Stimulated activated CD8-positive, alpha-beta memory T cell treated with anti-CD3 and anti-CD28 coated beads, Interleukin-4, amount 100 ng/mL, for 48 hours (primary cell): ENCODE measurements around the gene FUT7.
A peak's percentile ranks its signal among the peaks of the same experiment; 100 is the strongest.

Experiments
- DNase-seq: peaks from one replicate; pipeline ENCODE4 v3.0.0-alpha.2; 2020

FUT7 gene

DNA sequence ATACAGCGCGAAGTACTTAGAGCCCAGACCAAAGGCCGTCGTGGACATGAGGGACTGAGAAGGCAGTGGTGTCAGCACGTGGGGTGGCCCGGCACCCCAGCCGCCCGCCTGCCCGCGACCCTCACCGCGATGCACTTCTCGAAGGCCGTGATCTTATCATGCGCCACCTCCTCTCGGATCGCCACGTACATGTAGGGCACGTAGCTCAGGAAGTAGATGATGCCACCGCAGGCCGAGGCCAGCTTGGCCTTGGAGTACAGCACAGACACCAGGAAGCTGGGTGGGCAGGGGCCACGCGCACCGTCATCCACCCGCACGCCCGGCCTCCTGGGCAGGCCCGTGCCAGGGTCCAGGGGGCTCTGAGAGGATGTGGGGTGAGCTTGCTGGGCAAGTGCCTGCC is 14.8 kb downstream of the FUT7 start:
- no peak for DNase-seq

DNA sequence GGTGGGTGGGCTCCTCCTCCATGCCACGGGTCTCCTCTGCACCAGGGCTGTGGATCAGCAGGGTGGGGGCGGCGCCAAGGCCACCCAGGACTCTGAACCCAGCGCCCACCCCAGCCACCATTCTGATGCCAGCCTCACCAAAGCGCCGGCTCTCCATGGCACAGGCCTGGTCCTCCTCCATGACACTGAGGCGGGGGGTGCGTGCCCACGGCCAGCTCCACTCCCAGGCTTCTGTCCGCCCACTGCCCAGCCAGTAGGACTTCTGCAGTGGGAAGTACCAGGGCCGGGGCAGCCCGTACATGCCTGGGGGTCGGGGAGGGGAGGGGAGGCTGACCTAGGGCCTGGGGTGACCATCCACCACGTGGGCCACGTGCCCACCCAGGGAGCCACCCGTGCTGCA is 15.5 kb downstream of the FUT7 start:
- no peak for DNase-seq

DNA sequence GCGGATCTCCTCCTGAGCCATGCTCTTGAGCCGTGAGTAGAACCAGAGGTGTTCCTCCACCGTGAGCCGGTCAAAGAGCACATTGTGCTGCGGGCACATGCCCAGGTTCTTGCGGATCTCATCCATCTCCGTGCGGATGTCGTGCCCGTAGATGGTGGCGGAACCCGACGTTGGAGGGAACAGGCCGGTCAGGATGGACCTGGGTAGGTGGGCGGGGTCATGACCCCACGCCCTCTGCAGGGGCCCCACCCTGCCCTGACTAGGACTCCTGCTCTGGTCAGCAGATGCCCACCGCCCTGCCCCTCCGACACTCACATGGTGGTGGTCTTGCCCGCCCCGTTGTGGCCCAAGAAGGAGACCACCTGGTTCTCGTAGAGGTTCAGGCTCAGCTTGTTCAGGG is 15.9 kb downstream of the FUT7 start:
- no peak for DNase-seq

DNA sequence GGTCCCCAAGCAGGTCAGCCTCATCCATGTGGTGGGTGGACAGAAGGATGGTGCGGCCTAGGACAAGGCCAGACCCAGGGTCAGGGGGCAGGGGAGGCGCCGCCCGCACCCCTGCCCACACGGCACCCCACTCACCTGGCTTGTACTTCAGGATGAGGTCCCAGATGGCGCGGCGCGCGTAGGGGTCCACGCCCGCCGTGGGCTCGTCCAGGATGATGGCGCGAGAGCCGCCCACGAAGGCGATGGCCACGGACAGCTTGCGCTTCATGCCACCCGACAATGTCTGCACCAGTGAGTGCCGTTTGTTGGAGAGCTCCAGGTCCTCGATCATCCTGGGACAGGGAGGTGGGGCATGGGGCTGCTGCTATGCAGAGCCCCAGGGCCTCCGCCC is 16.4 kb downstream of the FUT7 start:
- no peak for DNase-seq

DNA sequence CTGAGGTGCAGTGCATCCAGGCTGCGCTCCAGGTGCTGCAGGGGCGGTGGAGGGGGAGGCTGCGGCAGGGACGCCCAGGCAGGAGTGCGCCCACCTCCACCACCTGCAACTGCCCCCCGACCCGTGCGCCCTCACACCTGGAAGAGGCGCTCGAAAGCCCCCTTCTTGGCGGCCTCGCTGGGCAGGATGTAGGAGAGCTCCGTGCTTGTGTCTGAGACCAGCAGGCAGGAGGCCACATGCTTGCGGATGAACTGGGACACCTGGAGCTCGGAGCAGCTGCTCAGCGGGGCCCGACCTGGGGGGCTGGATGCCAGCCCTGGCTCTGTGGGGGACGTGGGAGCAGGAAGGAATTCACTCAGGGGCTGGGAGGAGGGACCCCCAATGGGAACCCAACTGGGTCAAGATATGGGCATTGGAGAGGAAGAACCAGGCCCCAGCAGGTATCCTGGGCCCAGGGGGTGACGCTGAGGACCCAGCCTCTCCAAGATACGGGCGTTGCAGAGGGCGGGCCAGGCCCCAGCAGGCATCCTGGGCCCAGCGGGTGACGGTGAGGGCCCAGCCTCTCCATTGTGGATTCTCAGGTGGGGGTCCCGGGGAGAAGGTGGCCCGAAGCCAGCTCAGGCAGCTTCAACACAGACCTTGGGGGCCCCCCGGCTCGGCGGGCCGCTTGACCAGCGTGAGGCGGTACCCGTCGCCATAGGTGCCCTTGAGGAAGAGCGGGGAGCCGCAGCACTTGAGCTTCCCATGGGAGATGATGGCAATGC is 16.9 kb downstream of the FUT7 start:
- DNase-seq: no peak

DNA sequence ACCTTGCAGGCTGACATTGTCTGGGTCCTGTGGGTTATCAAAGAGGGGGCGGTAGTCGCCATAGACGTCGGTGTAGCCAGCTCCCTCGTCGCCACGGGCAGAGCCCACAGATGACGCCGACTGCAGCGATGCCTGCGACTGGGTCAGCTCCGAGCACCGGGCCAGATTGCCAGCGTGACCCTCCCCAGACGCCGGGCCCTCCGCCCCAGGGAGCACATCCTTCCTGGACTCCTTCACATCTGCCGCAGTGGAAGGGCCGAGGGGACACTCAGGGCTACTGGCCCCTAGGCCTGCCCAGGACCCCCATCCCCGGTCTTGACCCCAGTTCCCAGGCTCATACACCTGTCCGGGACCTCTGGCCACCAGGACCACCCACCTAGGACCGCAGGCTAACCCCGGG is 17.7 kb downstream of the FUT7 start:
- DNase-seq: no peak

DNA sequence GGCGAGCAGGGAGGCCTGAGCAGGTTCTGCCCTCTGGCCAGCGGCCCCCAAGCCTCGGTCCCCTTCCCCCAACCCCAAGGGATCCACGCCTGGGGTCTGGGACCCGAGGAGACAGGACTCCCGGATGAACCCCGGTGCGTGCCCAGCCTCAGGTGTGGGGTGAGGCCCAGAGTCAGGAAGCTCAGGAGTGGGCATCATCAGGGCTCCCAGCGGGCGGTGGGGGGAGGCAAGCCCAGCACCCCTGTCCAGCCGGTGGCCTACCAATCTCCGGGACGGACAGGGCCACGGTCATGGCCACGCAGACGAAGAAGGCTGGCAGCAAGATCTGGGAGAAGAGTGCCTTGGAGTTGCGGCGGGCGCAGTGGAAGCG is 18.3 kb downstream of the FUT7 start:
- DNase-seq: no peak

DNA sequence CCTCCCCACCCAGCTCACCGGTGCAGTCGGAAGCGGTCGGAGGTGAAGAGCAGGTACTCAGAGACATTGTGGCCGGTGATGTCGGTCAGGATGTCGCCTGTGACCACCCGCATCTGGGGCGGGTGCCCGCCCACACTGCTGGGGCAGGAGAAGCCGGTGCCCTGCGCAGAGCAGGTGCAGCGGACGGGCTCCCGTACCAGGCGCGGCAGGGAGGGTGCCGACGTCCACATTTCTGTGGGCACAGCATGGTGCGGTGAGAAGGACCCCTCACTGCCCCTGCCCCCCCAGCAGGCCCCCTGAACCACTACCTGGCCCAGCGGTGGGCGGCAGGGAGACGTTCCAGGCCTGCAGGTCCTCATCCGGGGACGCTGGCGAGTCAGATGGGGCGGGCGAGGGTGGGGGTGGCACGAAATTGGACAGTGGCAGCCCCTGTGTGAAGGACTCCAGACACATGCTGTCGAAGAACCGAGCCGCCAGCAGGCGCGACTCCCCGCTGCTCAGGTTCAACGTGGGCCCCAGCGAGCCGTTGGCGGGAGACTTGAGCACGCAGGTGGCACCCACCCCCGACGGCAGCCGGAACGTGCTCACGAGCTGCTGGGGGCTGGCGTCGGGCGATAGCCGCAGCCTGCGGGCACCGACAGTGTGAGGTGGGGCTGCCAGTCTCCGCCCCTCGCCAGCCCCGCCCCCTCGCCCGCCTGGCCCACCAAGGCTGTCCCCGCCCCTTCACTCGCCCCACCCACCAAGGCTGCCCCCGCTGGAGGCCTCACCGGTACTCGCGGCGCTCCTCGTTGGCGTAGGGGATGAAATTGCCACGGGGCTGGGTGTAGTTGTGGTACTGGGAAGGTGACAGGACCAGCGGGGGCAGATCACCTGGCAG is 19.0 kb downstream of the FUT7 start:
- DNase-seq: no peak

DNA sequence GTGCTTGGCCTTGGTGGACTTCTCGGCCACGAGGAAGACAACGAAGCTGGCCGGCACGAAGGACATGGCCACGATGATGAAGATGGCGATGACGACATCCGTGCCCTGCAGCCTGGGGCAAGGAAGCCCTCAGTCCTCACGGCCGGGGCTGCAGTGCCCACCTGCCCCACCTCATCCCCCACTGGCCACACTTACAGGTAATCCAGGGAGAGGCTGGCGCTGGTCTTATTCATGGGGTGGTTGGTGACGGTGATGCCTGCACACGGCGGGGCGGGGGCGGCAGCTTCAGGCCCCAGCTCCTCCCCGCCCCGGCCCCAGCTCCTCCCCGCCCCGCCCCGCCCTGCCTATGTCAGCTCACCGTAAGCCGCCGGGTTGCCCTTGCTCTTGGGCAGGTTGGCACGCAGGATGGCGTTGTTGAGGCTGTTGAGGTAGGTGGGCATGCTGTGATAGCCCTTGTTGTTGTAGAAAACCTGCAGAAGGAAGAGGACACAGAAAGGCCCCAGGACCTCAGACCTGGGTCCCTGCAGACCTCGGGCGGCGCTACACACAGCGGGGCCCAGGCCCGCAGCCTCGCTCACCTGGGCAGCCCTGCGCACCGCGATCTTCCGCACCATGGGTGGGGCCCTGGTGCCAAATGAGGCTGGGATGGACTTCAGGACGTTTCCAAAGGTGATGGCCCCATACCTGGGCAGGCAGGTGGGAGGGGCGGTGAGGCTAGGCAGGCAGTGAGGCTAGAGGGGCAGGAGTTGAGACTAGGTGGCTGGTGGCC is 19.8 kb downstream of the FUT7 start:
- no peak for DNase-seq

DNA sequence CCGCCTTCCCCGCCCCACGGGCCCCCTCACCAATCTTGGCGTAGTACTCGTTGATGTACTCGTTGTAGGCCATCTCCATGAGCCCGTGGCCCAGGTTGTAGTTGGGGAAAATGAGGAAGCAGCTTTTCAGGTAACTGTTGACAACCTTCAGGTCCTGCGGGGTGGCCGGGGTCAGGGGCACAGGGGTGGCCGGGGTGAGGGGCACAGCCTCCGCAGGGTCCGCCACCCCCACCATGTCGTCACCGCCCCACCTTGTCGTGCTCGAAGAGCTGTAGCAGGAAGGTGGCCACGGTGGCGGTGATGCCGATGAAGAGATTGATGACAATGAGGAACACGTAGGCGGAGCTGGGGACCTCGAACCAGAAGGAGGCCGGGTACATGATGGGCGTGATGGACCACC is 20.7 kb downstream of the FUT7 start:
- DNase-seq: no peak

DNA sequence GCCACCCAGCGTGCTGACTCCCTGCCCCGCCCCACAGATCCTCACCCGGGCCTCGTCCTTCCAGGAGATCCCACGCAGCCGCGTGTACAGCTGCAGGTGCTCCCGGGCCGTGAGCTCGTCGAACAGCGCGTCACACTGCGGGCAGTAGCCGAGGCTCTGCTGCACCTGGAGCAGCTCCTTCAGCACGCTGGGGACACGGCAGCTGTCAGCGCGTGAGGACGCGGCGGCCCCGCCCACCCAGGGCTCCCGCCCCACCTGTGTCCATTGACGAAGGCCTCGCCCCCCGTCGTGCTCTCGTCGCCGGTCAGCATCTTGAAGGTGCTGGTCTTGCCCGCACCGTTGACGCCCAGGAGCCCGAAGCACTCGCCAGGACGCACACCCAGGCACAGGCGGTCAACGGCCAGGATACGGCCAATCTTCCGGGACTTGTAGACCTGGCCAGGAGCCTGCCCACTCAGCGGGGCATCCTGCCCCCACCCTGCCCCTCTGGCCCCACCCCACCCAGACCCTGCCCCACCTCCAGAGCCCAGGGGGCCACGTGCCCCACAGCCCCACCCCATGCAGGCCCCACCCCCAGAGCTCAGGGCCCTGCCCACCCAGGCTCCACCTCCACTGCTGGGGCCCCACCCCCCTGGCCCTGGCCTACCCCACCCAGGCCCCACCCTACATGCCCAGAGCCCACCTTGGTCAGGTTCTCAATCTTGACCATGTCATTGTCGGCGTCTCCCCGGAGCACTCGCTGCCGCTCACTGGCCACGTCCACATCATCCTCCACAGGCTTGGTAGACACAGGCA is 21.8 kb downstream of the FUT7 start:
- no peak for DNase-seq

DNA sequence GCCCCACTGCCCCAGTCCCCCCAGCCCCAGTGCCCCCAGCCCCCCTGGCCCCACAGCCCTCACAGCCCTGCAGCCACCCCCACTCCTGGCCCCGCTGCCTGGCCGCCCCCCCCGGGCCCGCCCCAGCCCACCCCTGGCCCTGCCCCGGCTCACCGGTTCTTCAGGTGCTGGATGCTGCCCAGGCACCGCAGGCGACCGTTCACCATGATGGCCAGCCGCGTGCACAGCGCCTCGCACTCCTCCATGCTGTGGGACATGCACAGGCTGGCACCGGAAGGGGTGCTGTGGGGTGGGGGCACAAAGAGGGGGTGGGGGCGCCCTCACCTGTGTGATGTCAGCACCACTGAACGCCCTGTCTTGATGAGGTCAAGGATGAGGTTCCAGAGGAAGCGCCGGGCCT is 22.7 kb downstream of the FUT7 start:
- no peak for DNase-seq

DNA sequence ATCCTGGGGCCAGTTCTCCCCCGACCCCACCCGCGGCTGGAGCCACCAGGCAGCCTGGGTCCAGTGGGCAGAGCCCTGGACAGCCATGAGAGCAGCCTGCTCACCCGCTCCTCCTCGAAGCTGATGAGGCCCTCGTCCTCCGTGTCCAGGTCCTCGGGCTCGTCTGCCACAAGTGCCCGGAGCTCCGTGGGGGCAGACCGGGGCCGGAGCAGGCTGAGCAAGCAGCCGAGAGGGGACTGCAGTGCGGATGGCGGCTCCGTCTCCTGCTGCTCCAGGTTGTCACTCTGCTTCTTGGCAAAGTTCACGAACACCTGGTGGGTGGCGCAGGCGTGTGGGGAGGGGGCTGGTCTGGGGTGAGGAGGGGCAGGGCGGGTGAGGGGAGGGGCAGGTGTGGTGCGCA is 23.6 kb downstream of the FUT7 start:
- no peak for DNase-seq

DNA sequence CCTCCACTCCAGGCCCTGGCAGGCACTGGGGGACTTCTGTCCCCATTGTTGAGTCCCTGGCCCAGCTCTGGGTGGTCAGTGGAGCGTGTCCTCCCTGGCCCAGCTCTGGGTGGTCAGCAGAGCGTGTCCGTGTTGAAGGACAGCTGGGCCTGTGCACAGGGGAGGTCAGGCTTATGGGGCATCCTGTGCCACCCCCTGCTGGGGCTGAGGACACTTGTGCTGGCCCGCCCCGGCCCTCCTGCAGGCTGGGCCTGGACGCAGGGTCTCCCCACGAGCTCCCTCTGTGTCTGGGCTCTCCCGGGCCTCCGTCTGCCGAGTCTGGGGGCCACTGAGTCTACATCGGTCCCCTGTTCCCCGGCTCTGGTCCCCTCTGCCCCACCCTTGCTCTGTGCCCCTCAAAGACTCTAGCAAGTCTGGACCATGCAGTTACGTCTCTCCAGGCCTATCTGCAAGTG is 24.0 kb downstream of the FUT7 start:
- DNase-seq: no peak

DNA sequence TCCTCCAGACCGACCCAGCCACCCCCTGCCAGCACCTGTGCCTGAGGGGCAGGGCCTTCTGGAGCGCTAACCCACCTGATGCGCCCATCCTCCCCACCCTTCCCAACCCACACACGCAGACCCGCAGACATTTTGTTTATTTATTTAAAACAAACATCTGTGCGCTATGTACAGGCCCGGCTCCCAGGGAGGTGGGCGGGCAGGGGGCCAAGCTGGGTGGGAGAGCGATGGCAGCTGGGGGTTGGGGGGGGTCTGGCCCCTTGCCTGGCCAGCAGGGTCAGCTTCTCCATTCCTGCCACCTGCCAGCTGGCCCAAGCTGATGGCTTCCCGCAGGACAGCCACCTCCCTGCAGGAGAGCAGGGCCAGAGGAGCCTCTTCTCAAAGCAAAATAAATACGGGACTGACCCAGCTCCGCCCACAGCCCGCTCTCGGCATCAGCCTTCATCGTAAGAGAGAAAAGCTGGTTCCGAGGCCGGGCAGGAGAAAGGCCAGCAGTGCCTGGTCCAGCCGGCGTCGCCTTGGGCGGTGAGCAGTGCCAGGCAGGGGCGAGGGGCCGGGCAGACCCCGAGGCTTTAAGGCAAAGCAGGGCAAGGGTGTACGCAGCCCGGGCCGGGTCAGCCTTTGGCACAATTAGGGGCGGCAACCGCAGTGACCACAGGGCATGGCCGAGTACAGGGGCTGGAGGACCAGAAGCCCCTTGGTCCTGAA is 24.6 kb downstream of the FUT7 start:
- no peak for DNase-seq

DNA sequence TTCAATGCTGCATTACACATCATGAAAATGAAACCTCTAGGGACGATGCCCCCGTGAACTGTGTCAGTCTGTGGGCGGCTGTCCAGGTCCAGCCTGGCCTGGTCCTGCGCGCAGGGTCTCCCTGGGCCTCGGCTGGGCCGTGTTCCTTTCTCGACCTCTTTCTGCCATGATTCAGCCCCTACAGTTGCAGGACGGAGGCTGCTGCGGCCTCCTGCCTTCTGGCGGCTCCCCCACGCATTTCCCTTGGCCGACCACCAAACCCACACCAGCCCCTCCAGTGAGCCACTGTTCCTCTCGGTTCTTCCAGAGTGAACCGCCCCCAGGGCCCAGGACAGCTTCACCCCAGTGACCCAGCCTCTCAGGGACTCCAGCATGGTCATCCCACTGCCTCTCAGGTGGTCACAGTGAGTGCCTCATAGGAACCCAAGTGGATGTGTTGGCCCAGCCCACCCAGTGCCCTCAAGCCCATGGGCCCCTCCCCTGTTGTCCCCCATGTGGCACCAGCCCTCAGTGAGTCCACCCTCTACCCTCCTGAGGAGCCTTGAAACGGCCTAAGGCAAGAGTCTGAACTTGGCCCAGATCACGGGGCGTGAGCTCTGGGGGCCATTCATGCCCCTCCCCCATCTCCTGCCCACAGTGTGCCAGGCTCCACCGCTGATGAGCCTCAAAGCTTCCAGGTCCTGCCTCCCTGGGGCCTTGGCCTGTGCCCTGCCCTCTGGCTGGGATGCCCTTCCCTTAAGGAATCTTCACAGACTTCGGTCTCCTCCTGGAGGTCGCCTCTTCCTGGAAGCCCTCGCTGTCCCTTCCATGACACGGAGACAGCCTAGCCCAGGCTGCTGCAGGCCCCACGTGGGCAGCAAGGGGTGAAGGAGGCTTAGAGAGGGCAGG is 25.5 kb downstream of the FUT7 start:
- peak; percentile 53 for DNase-seq

DNA sequence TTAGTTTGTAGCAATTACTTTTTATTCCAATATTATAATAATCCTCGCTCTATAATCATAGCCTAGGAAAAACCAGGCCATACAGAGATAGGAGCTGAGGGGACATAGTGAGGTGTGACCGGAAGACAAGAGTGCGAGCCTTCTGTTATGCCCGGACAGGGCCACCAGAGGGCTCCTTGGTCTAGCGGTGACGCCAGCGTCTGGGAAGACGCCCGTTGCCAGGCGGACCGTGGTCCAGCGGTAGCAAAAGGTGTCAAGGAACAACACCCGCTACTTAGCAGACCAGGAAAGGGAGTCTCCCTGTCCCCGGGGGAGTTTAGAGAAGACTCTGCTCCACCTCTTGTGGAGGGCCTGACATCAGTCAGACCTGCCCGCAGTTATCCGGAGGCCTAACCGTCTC is 27.6 kb downstream of the FUT7 start:
- DNase-seq: peak; percentile 45

DNA sequence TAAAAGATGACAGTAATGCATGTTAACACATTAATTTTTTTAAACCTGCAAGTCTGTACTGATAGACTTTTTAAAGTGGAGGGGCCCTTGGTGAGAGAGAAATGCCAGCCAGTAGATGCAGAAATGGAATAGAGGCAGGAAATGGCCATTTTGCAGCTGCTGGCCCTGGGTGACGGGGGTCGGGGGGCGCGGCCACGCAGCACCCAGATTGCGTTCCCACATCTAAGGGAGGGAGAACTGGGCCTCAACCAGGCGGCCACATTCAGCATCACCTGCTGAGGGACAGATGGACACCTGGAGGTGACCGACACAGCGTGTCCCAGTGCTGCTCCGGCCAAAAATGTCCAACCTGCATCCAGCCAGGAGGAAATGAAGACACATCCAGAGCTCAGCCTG is 29.2 kb downstream of the FUT7 start:
- DNase-seq: no peak

DNA sequence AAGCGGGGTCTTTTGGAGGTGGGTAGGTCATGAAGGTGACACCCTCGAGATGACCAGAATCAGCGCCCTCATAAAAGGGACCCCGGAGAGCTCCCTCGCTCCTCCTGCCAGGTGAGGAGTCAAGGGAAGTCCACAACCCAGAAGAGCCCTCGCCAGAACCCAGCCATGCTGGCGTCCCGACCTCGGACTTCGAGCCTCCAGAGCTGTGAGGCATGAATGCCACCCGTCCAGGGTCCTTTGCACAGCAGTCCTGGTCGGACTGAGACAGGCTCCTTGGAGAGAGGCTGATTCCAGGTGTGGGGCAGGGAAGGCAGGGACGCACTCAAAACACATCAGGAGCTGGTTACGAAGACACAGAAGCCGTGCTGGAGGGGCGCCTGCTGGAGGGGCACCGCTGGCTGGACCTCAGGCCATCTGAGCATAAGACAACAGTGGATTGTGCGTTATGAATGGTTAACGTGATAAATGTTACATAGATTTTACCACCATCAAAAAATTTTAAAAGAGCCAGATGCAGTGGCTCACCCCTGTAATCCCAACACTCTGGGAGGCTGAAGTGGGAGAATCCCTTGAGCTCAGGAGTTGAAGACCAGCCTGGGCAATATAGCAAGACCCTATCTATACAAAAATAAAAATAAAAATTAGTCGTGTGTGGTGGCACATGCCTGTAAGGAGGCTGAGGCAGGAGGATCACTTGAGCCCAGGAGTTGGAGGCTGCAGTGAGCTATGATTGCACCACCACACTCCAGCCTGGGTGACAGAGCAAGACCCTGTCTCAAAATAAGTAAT is 29.8 kb downstream of the FUT7 start:
- DNase-seq: no peak
